ENCODE measurements around the gene C1orf87.

DNA sequence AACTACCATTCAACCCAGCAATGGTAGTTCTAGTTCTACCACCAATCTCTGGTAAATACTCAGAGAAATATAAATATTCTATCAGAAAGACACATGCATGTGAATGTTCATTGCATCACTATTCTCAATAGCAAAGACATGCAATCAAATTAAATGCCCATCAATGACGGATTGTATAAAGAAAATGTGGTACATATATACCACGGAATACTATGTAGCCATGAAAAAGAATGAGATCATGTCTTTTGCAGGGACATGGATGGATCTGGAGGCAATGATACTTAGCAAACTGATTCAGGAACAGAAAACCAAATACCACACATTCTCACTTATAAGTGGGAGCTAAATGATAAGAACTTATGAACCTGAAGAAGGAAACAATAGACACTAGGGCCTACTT, 37.5 kb upstream of the C1orf87 start:
- TF ChIP-seq, protein P1, sequence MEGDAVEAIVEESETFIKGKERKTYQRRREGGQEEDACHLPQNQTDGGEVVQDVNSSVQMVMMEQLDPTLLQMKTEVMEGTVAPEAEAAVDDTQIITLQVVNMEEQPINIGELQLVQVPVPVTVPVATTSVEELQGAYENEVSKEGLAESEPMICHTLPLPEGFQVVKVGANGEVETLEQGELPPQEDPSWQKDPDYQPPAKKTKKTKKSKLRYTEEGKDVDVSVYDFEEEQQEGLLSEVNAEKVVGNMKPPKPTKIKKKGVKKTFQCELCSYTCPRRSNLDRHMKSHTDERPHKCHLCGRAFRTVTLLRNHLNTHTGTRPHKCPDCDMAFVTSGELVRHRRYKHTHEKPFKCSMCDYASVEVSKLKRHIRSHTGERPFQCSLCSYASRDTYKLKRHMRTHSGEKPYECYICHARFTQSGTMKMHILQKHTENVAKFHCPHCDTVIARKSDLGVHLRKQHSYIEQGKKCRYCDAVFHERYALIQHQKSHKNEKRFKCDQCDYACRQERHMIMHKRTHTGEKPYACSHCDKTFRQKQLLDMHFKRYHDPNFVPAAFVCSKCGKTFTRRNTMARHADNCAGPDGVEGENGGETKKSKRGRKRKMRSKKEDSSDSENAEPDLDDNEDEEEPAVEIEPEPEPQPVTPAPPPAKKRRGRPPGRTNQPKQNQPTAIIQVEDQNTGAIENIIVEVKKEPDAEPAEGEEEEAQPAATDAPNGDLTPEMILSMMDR (IDR thresholded peaks at IDR 0.05 in 4 of 5, conservative IDR thresholded peaks at IDR 0.05 in 1 of 5) = no peak
- no peak for TF ChIP-seq POLR2A (IDR thresholded peaks at IDR 0.05)
